GM21423 (cell line): Measurements from ENCODE around the gene SLC12A2.

Experiments
- ATAC-seq: cut with Tn5 transposase; IDR thresholded peaks from one replicate; pipeline ENCODE4 v1.9.1; 2021; ENCODE audit warnings: mild to moderate bottlenecking, moderate library complexity; ENCODE audit not compliant: unreplicated experiment

The SLC12A2 gene

DNA sequence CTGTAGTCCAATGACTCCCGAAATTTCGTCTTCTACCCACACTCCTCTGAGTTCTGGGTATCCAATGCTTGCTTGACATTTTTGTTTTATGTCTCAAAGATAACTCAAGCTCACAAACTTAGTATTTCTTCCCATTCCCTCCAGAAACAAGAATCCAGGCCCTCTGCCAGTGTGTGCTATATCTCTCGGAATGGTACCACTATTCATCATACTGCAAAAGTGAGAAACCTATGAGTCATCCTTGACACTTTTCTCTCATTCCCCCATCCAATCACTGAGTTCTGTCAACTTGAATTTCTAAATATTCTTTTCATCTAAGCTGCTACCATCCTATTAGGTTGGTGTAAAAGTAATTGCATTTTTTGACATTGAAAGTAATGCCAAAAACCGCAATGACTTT is 9.8 kb downstream of the SLC12A2 start:
- ATAC-seq = no peak

DNA sequence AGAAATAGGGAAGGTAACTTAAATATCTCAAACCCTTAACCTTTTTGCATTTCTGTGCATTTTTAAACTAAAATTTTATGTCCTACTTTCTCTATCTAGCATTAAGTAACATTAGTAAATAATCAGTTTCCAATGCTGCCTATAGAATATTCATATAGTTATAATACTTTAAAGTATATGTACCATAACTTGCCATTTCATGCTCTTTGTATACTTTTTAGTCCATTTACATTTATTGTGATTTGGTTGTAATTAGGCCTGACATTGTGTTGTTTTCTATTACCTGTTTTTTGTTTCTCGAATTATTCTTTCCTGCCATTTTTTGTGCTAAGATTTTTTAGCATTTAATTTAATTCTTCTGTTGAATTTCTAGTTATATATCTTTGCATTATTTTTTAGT is 13.7 kb downstream of the SLC12A2 start:
- ATAC-seq = no peak

GRCh38 chr5:128097781-128098180 is 14.2 kb downstream of the SLC12A2 start:
- ATAC-seq = no peak

DNA sequence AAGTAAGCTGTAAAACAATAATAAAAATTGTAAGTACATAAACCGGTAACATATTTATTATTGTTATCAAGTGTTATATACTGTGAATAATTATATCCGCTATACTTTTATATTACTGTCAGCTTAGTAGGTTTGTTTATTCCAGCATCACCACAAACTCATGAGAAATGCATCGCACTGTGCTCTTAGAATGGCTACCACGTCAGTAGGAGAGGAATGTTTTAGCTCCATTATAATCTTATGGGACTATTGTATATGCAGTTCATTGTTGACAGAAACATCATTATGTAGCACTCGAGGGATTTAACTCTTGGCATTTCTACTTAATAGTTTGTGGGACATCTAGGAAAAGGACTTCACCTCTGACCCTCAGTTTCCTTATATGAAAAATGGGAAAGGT is 16.4 kb downstream of the SLC12A2 start:
- ATAC-seq = no peak

- no peak for ATAC-seq
Measured at GRCh38 chr5:128100860-128101557, 17.4 kb downstream of the SLC12A2 start.

GRCh38 chr5:128101676-128102075 is 18.1 kb downstream of the SLC12A2 start:
- no peak for ATAC-seq

GRCh38 chr5:128105203-128105602 is 21.6 kb downstream of the SLC12A2 start:
- no peak for ATAC-seq

GRCh38 chr5:128109138-128109537 is 25.6 kb downstream of the SLC12A2 start:
- ATAC-seq = no peak

- no peak for ATAC-seq
Measured at GRCh38 chr5:128109766-128110165, 26.2 kb downstream of the SLC12A2 start.

DNA sequence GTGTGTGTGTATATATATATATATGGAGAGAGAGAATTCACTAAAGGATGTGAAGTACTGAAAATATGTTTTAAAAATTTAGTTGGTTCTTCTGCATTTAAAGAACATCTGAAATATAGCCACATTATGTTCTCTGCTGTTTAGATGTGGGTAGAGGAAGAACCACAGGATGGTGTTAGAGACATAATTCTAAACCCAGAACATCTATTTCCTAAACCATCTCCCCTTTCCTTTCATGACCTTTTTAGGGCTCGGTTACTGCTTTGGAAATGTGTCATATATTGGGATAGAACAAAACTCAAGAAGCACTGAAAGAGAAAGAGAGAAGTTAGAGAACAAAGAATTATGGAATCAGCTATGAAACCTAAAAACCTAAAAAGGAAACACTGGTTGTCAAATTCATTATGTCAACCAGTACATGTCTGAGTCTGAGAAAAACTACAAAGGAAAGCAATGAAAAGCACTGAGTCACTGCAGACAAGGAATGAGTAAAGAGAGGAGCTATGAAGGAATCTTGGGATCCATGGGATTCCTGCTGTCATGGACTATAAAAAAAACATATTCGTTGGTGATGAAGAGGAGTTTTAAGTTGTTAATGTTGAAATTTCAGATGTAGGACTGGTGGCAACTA is 28.4 kb downstream of the SLC12A2 start:
- ATAC-seq = no peak

DNA sequence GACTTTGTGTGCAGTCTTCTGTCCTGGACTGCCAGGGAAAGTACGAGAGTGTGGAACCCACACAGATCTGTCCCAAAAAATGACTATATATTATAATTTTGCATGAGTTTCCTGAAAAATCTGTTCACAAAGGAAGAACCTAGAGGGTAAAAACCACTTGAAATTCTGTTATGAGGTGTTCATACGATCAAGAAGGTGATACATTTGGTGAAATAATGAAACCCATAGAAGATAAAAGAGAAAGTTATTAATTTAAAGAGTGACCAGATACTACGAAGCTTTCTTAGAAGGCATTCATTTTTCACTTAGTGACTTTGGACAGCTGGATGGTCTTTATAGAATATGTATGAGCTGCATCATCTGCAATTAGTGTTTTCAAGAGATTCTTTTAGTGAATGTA is 32.9 kb downstream of the SLC12A2 start:
- ATAC-seq = no peak

DNA sequence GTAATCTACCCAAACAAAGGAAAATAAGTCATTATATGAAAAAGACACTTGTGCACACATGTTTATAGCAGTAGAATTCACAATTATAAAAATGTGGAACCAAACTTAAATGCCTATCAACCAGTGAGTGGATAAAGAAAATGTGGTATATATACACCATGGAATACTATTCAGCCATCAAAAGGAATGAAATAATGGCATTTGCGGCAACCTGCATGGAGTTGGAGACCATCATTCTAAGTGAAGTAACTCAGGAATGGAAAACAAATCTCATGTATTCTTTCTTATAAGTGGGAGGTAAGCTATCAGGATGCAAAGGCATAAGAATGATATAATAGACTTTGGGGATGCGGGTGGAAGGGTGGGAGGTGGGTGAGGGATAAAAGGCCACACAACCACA is 34.6 kb downstream of the SLC12A2 start:
- no peak for ATAC-seq

- ATAC-seq = no peak
Measured at GRCh38 chr5:128121651-128122050, 38.1 kb downstream of the SLC12A2 start.

GRCh38 chr5:128123936-128124335 is 40.4 kb downstream of the SLC12A2 start:
- ATAC-seq = no peak

GRCh38 chr5:128126241-128126640 is 42.7 kb downstream of the SLC12A2 start:
- ATAC-seq = no peak

DNA sequence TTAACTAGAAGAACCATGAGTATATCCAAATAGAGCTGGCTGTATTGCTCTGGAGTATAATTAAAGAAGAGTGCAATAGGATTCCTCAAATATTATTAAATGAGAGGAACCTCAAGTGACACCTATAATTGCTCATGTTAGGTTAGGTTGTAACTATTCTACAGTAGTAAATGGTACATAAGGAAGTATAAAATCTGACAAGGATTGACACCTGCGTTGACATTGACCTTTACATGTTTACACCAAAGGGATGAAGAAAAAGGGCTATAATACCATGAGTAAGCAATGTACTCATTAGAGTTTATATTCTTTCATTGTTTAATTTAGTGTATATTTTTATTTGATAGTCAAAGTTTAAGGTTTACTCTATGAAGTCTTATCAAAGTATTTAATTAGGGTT is 48.9 kb downstream of the SLC12A2 start:
- ATAC-seq = no peak

DNA sequence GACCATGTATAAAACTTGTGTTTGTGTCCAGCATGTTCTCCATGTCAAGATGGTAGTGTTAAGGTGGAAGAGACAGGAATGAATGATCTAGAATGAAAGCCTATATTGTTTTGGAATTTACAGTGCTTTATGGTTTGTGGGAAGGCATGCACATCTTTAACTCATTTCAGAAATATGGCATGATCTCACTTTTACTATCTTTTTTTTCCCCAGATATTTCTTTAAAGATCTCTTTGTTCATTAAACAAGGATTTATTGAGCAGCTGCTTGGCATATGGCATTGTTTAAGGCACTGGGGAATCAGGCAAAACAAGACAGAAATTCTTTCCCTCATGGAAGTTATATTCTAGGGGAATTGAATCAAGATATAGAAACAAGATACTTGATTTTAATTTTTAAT is 51.7 kb downstream of the SLC12A2 start:
- no peak for ATAC-seq

DNA sequence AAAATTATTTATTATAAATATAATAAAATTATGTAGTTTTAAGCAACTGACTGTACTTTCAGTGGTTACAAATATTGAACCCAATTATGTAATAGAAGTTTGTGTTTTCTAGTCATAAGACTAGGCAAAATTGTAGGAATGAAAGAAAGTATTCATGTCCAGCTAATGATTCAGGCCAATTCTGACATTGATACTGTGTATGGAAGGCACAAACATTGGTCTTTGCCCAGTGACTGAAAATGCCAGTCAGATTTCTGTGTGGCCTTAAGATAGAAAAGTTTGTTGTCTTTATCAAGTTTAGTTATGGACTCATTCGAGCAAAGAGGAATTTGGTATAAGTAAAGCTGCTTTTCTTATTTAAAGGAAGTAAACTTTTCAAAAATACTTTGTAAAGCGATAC is 60.3 kb downstream of the SLC12A2 start:
- ATAC-seq = no peak

GRCh38 chr5:128144491-128144890 is 60.9 kb downstream of the SLC12A2 start:
- ATAC-seq = no peak

- no peak for ATAC-seq
Measured at GRCh38 chr5:128146671-128147070, 63.1 kb downstream of the SLC12A2 start.

DNA sequence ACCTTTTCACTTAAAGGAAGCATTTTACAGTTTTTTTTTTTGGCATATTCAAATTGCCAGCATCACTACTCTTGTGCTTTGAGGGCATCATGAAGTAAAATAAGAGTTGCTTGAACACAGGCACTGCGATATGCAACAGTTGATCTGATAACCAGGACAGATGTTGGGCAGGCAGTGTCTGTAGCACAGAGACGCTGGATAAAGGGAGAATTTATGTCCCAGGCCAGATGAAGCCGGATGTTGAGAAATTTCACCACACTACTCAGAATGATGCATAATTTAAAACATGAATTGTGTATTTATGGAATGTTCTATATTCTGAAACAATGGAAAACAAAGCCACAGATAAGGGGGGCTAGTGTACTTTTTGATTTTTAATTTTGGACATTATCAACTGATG is 71.4 kb downstream of the SLC12A2 start:
- ATAC-seq = no peak

- ATAC-seq = no peak
Measured at GRCh38 chr5:128155776-128156175, 72.2 kb downstream of the SLC12A2 start.

DNA sequence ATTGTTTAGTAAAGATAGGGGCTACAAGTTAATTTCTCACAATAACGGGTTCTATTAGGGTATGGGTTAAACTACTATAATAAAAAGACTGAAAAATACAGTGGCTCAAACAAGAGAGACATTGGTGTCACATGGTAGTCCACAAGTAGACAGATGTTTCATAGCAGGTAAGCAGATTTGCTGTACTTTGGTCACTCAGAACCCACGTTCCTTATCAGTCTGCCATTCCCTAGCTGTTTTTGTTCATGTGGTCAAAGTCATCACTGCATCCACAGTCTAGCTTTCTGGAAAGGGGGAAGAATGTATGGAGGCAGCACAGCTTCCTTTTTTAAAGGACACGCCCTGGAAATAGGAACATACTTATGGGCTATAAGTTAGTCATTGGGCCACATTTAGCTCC is 73.0 kb downstream of the SLC12A2 start:
- no peak for ATAC-seq
